ENCODE data around the gene GP1BB.

GP1BB gene

DNA sequence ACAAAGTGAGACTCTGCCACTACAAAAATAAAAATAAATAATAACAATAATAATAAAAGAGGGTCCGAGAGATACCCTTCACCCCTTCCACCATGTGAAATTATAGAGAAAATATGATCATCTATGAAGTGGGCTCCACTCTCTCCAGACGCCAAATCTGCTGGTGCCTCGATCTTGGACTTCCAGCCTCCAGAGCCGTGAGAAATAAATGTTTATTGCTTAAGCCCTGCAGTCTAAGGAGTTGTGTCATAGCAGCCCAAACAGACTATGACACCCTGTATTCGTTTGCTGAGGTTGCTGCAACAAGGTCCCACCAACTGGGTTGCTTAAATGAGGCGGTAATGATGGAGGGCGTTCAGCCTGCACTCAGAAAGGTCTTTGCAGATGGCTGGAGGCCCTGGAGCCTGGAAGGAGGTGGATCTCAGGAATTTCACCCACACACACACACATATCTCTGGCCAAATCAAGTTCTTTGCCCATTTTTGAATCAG lies 16.6 kb upstream of the GP1BB start:
- Mint-ChIP-seq H3K27me3 (ENCODE audit: low read depth) (peaks cover 18% of the 10 kb centered on the region), H3K4me1 (peaks cover 5% of the 10 kb centered on the region), H3K36me3 (ENCODE audit: low read depth) (no peaks in the 10 kb centered on the region), H3K9me3 (no peaks in the 10 kb centered on the region), H3K4me3 (no peak overlapping the region), H3K27ac (no peak overlapping the region)
- TF ChIP-seq, protein P1, sequence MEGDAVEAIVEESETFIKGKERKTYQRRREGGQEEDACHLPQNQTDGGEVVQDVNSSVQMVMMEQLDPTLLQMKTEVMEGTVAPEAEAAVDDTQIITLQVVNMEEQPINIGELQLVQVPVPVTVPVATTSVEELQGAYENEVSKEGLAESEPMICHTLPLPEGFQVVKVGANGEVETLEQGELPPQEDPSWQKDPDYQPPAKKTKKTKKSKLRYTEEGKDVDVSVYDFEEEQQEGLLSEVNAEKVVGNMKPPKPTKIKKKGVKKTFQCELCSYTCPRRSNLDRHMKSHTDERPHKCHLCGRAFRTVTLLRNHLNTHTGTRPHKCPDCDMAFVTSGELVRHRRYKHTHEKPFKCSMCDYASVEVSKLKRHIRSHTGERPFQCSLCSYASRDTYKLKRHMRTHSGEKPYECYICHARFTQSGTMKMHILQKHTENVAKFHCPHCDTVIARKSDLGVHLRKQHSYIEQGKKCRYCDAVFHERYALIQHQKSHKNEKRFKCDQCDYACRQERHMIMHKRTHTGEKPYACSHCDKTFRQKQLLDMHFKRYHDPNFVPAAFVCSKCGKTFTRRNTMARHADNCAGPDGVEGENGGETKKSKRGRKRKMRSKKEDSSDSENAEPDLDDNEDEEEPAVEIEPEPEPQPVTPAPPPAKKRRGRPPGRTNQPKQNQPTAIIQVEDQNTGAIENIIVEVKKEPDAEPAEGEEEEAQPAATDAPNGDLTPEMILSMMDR (IDR thresholded peaks at IDR 0.05; ENCODE audit: unreplicated experiment in 3 of 3), result no peak

DNA sequence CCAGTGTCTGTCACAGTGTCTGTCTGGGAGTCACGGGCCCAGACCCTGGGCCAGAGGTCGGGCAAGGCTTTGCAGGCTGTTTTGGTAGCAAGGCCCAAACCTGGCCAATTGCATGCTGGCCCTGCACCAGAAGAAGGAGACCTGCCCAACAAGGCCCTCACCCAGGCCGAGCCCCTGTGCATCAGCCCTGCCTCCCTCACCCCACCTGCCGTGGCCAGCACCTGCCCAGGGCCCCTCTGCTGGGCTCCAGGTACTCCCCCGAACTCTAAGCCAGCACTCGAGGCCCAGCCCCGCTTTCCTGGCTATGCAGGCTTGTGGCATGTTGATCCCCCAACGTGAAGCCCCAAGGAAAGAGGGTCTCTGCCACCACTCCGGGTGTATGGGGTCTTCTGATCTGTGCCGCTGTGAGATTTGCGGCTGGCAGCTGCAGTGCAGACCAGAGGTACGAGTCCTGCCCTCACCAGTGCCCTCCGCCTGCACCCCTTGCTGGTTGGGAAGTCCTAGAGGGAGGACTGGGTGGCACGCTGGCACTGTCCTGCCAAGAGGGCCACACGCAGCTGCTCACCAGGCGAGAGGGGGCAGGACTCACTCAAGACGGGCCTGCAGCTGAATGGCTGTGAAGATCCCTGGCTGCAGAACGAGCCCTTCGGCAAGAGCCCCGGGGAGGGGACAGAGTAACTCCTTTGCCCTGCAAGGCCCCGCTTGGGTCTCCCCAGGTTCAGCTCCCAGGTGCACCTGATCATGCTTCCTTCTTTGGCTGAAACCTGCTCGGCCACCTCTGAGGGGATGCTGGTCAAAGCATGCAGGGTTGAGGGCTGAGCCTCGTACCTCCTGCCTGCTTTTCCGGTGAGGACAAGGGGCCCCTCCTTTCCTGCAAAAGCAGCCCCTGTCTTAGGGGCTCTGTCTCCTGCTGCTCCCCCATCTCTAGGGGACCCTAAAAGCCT lies 15.7 kb upstream of the GP1BB start:
- no peaks in the 10 kb centered on the region for H3K9me3 Mint-ChIP-seq
- no peak overlapping the region for H3K4me3 Mint-ChIP-seq
- H3K4me1 Mint-ChIP-seq, result peaks cover 5% of the 10 kb centered on the region
- H3K36me3 Mint-ChIP-seq (ENCODE audit: low read depth), result no peaks in the 10 kb centered on the region
- TF ChIP-seq, protein P1 (IDR thresholded peaks at IDR 0.05; ENCODE audit: unreplicated experiment in 3 of 3), result no peak
- peaks cover 24% of the 10 kb centered on the region for H3K27me3 Mint-ChIP-seq (ENCODE audit: low read depth)
- no peak overlapping the region for H3K27ac Mint-ChIP-seq

DNA sequence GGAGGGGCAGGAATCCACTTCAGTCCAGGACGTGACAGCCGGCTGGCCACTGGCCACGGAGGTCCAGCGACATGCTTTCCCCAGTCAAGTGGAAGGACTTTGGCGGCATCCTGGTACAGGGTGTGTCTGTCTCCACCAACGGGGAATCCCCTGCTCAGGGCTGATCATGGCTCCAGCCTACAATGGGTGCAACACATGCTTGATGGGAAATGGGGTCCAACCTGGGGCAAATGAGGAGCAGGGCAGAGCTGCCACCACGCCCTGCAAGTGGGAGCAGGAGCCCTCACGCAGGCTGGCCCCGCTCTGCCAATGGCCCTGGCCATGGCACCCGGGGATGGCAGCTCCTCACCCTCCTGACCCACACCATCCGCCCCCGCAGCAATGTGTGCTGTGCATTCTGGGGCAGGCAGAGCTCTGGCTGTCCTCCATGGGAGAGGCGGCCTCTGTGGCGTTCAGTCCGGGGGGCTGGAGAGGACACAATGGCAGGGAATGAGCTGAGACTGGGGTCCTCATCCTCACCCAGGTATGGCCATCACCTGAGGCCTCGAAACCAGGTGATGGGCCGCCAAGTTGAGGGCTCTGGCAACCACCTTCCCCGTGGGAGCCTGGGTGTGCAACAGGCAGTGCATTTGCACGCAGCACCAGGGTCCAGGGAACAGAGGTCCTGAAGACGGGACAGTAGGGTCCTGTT lies 14.9 kb upstream of the GP1BB start:
- Mint-ChIP-seq H3K9me3 (no peaks in the 10 kb centered on the region), H3K36me3 (ENCODE audit: low read depth) (no peaks in the 10 kb centered on the region), H3K27me3 (ENCODE audit: low read depth) (peaks cover 19% of the 10 kb centered on the region), H3K4me3 (no peak overlapping the region), H3K27ac (no peak overlapping the region), H3K4me1 (peaks cover 5% of the 10 kb centered on the region)
- TF ChIP-seq, protein P1 (IDR thresholded peaks at IDR 0.05; ENCODE audit: unreplicated experiment in 3 of 3), result no peak

DNA sequence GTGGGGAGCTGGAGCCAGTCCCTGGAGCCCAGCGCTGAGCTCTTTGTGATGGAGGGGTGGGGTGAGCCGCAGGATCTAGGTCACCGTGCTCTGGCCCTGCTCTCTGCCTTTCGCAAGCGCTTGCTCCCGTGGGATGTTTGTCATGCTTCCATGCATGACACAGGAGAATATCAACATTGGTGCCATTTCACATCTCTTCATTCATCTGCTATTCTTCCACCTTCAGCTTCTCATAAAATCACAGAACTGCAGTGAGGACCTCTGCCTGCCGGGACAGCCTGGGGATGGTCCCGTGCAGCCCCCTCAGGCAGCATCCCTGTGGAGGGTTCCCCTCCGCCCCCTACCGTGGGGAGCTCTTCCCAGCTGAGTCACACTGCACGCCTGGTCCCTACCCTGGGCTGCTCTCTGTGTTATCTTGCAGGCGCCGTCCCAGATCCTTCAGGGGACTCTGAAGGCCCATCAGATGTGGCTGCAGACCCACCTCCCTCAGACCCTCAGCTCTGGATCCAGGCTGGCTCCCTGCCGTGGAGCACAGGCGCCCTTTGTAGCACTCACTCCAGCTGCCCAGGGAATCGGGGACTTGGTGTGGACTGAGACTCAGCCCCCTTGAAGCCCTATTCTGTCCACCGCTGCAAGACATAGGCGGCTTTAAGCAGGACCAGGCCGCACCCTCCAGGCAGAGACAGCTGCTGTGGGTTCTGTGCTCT lies 14.1 kb upstream of the GP1BB start:
- peaks cover 5% of the 10 kb centered on the region for H3K4me1 Mint-ChIP-seq
- H3K4me3 Mint-ChIP-seq, result no peak overlapping the region
- H3K27ac Mint-ChIP-seq, result no peak overlapping the region
- no peaks in the 10 kb centered on the region for H3K36me3 Mint-ChIP-seq (ENCODE audit: low read depth)
- no peaks in the 10 kb centered on the region for H3K9me3 Mint-ChIP-seq
- TF ChIP-seq, protein P1 (IDR thresholded peaks at IDR 0.05; ENCODE audit: unreplicated experiment in 3 of 3), result no peak
- H3K27me3 Mint-ChIP-seq (ENCODE audit: low read depth), result peaks cover 16% of the 10 kb centered on the region

DNA sequence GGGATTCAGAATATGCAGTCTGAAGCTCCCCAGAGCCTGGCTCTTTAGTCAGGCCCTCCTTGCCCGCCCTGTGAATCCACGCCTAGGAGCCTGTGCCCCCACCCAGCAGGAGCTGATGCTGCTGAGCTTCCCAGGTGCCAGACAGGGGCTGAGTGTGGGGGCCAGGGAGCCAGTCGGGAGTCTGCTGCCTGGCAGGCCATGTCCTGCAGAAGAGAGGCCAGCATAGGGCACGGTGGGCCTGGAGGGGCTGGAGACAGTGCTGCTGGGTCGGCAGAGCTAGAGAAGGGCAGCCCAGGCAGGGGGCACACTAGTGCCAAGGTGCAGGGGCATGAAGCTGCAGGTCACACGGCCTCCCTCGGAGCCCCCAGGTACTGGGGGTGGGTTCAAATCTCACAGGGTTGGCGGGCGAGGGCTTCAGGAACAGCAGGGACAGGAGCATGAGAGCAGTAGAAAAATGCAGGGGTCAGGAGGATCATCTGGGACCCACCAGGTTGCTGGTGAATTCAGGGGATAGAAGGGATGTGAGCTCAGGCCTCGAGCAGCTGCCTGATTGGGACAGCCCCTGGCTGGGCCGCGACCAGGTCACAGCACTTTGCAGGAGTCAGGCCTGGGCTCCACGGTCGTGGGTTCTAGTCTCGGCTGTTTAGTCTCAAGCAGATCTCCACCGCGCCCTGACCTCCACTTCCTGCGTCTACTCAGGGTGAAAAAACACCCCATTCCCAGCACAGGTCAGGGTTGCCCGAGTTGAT lies 13.1 kb upstream of the GP1BB start:
- H3K4me1 Mint-ChIP-seq, result peaks cover 5% of the 10 kb centered on the region
- TF ChIP-seq, protein P1 (IDR thresholded peaks at IDR 0.05; ENCODE audit: unreplicated experiment in 3 of 3), result no peak
- H3K36me3 Mint-ChIP-seq (ENCODE audit: low read depth), result no peaks in the 10 kb centered on the region
- H3K27ac Mint-ChIP-seq, result no peak overlapping the region
- H3K9me3 Mint-ChIP-seq, result no peaks in the 10 kb centered on the region
- peaks cover 14% of the 10 kb centered on the region for H3K27me3 Mint-ChIP-seq (ENCODE audit: low read depth)
- H3K4me3 Mint-ChIP-seq, result no peak overlapping the region

All from nephron (organoid).